Measurements from ENCODE around the gene OTUD7B. TPM values are rescaled to one million over a fixed set of nuclear protein-coding genes. Genes with fewer than 3 reads are reported as not detected.

OTUD7B gene
- total RNA-seq, 1 experiment from 2014 or later, result 23.5 TPM

DNA sequence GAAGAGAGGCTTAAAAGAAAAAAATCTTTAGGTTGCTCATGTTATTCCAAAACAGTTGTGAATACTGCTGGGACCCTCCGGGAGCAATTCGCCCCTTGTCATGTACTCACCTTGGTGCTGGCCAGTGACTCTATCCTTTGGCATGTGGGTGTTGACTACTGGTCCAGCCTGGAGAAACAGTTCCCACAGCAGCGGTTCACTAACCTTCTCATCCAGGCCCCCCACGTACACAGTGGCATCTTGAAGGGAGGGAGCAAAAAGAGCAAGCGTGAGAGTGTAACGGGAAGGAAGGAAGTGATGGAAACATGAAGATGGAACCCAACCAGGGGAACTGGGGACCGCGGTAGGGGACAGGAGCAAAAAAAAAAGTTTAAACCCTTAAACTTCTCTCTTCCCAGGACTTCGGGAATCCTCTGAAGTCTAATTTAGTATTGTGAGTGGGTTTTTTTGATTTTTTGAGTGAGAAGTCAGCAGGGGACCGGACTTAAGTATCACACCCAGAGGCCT lies 83.4 kb downstream of the OTUD7B start:
- Mint-ChIP-seq H3K27me3 (ENCODE audit: low read depth) (no peaks in the 10 kb centered on the region), H3K9me3 (no peaks in the 10 kb centered on the region; a peak in 1 of 5 replicates), H3K4me1 (peaks cover 19 to 26% of the 10 kb centered on the region in 2 experiments), H3K4me3 (peak overlapping the region; percentile 97 to 100), H3K36me3 (ENCODE audit: insufficient read depth in 1 of 3, low read depth in 3 of 3) (peaks cover 33 to 49% (median 48%) of the 10 kb centered on the region in 3 experiments), H3K27ac (peak overlapping the region; percentile 84 to 99 (median 97); a peak in 6 of 7 replicates)
- Histone ChIP-seq H4K8ac (replicated peaks; ENCODE audit: insufficient read length, low read depth, low read length) (no peak overlapping the region), H4K5ac (ENCODE audit: insufficient read length, low read depth, low read length) (no peak overlapping the region), H3K23ac (ENCODE audit: insufficient read length, low read depth, low read length) (no peak overlapping the region), H2BK5ac (ENCODE audit: insufficient read length, low read length) (no peak overlapping the region), H2BK15ac (ENCODE audit: low read depth, low read length) (no peak overlapping the region), H3K9ac (ENCODE audit: extremely low read depth, insufficient read length, low read length) (peak overlapping the region; percentile 92), H4K20me1 (ENCODE audit: control insufficient read depth, insufficient read depth, insufficient read length) (no peaks in the 10 kb centered on the region), H3K18ac (ENCODE audit: insufficient read length, low read depth, low read length) (no peak overlapping the region), H2BK12ac (ENCODE audit: insufficient read length, low read depth, low read length) (no peak overlapping the region), H2BK120ac (ENCODE audit: low read depth, low read length, poor library complexity, severe bottlenecking) (no peak overlapping the region), H3K4ac (ENCODE audit: low read depth, low read length) (no peak overlapping the region), H3K23me2 (ENCODE audit: insufficient read length, low read depth, low read length, poor library complexity, severe bottlenecking) (peaks cover 11% of the 10 kb centered on the region), H3K4me2 (ENCODE audit: insufficient read depth, insufficient read length, low read length) (peak overlapping the region; percentile 96), H3K14ac (ENCODE audit: insufficient read depth, low read length) (no peak overlapping the region; the same call in 1 of the 2 replicates), H2AK5ac (ENCODE audit: insufficient read length, low read length) (no peak overlapping the region), H3K79me2 (ENCODE audit: insufficient read depth, low read length) (peaks cover 8% of the 10 kb centered on the region; the same call in 1 of the 2 replicates), H3K27ac (ENCODE audit: insufficient read length, low read depth, low read length) (no peak overlapping the region), H3K9me3 (ENCODE audit: control insufficient read depth, low read depth, low read length) (no peaks in the 10 kb centered on the region), H3K4me1 (ENCODE audit: insufficient read depth, low read length) (peaks cover 2% of the 10 kb centered on the region; the same call in 1 of the 2 replicates), H3K79me1 (ENCODE audit: insufficient read depth, low read depth, low read length, poor library complexity, severe bottlenecking) (peaks cover 11% of the 10 kb centered on the region), H3T11ph (ENCODE audit: low read length) (no peak overlapping the region), H4K91ac (ENCODE audit: insufficient read length, low read depth, low read length) (no peak overlapping the region), H2BK20ac (ENCODE audit: low read depth, low read length, poor library complexity, severe bottlenecking) (no peak overlapping the region), H3K27me3 (ENCODE audit: insufficient read depth, low read length) (no peaks in the 10 kb centered on the region), H2AFZ (ENCODE audit: low read length) (no peak overlapping the region), H3K56ac (ENCODE audit: insufficient read length, low read depth, low read length) (no peak overlapping the region)
- no CpG with 5 or more reads among the region's 10 CpGs for WGBS (ENCODE audit: extremely low coverage, insufficient read length, low lambda C conversion rate)
- TF ChIP-seq, protein P1, sequence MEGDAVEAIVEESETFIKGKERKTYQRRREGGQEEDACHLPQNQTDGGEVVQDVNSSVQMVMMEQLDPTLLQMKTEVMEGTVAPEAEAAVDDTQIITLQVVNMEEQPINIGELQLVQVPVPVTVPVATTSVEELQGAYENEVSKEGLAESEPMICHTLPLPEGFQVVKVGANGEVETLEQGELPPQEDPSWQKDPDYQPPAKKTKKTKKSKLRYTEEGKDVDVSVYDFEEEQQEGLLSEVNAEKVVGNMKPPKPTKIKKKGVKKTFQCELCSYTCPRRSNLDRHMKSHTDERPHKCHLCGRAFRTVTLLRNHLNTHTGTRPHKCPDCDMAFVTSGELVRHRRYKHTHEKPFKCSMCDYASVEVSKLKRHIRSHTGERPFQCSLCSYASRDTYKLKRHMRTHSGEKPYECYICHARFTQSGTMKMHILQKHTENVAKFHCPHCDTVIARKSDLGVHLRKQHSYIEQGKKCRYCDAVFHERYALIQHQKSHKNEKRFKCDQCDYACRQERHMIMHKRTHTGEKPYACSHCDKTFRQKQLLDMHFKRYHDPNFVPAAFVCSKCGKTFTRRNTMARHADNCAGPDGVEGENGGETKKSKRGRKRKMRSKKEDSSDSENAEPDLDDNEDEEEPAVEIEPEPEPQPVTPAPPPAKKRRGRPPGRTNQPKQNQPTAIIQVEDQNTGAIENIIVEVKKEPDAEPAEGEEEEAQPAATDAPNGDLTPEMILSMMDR (conservative IDR thresholded peaks at IDR 0.05), result no peak
- no peak for DNase-seq
